ENCODE results near the gene ARHGAP15.
A peak's percentile ranks its signal among the peaks of the same experiment; 100 is the strongest.

ARHGAP15 gene

DNA sequence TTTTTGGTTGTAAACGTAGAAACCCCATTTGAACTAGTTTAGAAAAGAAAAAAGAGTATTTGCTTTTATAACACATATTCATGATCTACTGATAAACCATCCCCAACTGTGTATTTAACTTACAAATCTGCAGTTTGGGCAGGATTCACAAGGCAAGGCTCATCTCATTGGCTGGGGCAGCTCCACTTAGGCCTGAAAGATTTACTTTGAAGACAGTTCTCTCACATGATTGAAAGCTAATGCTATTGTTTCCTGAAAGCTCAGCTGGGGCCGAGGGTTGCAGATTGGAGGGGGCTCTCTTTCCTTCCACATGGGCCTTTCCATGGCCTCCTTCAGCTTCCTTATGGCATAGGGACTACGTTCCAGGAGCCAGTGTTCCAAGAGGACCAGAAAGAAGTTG lies 47.4 kb downstream of the ARHGAP15 start:
- no peak for DNase-seq

DNA sequence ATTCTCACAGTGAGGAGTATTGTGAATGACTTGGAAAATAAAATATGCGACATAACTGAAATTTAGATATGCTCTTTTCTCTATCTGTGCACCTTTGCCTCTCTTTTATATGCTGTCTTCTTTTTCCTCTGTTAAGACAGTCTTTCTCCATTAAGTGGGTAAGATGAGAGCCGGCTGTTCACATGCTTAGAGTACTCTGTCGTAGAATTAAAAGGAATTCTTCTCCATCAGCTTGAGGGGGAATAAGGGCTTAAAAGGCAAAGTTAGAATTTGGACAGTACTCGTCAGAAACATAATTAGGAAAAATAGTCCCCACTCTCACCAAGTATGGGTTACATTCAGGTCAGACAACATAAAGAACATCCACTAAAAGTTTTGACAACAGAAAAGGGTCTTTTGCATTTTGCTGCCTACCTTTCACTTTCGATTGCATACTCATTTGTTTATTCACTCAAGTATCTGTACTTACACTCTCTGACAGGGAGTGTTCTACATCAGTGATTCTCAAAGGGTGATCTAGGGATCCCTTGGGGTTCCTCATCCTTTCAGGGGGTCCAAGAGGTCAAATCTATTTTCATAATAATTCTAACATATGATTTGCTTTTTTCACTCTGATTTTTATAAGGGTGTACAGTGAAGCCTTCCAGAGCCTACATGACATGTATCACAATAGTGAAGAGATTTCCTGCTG lies 48.0 kb downstream of the ARHGAP15 start:
- DNase-seq = no peak

DNA sequence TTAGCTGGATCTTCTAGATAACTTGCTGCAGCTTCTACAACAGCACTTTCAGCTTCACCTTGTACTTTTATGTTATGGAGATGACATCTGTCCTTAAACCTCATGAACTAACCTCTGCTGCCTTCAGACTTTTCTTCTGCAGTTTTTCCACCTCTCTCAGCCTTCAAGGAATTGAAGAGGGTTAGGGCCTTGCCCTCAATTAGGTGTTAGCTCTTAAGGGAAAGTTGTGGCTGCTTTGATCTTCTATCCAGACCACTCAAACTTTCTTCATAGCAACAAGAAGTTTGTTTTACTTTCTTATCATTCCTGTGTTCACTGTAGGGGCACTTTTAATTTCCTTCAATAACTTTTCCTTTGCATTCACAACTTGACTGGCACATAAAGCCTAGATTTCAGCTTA lies 52.3 kb downstream of the ARHGAP15 start:
- DNase-seq = no peak

DNA sequence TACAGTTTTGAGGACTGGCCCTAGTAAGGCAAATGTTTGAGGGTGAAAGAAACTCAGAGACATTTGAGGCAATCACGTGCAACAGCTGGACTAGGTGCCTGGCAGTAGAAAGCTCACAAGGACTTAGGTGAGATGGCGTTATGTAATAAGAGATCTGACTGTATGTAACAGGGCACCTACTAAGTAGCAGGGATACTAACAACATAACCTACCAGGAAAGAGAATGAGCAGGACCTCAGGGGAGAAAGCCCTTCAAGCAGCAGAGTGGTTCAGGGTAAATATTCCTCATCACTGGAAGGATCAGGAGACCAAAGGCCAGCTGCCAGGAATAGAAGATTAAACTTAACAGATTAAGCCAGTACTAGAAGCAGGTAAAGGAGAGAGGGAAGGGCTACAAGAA lies 53.4 kb downstream of the ARHGAP15 start:
- DNase-seq = no peak

DNA sequence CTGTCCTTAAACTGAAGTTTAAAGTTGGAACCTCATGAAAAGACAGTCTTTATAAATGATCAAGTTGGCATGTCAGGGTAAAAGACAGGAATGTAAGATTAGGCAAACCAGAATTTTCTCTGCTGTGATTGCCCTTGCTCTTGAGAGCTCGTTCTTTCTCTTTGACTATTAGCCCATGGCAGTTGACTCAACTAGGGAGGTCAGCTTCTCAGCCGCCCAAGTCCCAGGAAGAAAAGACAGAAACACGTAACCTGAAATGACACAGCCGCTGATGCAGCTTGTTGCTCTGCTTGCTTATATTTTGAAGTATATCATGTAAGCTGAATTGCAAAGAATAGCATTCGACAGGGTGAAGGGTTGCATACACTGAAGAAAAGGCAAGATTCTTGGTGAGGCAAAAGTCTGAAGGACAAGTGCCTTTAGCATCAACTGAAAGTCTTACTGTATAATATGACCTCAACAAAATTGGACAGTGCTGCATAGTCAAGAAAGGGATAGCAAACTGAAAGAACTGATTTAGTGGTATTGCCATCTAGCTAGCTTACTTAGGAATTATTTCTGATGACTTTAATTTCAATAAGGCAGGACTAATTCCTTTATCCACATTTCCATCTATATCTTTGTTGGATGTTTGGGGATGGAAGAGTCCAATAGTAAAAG lies 54.7 kb downstream of the ARHGAP15 start:
- DNase-seq = no peak

DNA sequence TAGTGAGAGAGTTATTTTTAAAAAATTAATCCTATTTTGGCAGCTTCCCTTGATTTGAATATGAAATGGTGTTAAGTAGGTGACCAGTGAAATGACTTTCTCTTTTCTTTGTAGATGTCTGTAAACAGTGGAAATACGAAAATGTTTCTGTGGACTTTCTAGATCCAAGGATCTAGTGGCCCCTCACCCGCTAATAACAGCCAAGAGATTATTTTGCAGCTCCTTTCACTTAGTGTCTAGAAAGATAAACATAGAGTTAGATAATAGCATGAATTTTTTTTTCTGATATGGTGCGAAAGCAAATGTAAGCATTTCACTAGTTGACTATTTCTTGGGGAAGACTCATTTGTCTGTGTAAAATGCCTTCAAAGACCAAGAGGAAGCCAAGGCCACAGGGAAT lies 57.7 kb downstream of the ARHGAP15 start:
- no peak for DNase-seq

DNA sequence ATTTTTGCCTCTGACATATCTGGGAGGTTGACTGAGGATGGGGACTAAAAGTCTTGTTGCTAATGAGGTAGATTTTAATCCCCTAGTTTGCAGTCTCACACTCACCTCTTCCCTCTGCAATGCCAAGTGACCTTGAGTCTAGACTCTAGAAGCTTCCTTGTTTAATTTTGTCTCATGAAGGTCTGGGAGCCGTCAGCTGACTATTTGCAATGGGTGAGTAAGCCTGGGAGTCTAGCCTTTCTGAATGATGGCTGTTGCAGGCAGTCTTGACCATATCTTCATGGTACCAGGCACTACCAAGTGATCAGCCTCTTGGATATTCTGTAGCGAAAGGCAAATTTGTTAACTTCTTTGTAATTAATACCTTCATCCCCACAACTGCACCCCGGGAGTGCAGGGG lies 61.2 kb downstream of the ARHGAP15 start:
- no peak for DNase-seq

DNA sequence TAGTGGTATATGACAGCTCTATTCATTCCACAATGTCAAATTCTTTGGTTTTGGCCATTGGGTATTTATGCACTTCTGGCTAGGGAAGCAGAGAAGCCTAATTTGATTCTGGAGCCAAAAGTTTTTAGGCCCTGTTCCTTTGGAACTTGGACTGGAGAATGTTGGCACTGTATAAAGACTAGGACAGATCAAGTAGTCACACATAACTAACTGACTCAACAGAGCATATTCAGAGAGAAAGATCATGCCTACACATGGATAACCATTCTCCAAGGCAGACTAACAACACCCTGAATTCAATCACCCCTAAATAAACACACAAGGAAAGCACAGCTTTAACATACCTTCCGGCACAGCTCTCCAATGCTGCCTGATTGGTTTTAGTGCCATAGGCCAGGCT lies 62.9 kb downstream of the ARHGAP15 start:
- DNase-seq = no peak

DNA sequence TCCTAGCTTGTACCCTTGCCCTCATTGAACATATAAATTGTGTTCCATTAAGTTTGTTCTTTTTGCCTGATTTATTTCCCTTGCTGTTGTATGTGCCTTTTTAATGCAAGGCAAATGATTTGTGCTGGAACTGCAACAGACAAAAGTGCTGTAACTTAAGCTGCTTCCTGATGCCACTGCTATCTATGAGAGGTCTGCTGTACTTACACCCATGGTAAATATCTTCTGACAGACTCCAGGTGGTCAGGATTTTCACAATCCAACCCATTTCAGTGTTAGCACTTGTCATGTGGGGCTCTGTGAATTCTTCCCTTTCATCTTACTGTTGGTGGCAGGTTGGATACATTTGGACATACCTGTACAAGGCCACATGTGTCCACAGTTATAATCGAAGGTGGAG lies 63.5 kb downstream of the ARHGAP15 start:
- no peak for DNase-seq

DNA sequence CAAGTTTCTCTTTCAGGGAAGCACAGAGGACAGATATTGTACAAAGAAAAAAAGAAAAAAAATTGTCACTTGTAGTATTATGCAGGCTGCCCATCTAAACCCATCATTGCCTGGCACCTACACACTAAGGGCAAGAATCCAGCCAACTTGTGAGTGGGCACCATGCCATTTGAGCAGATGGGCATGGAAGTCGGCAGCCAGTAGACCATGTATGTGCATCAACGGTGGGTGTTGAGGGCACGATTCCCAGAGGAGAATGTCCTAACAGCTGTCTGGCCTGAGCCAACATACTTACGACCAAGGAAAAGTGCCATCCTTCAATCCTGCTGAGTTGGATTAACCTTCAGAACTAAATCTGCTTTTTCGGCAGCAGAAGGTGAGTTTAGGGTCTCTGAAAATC lies 63.9 kb downstream of the ARHGAP15 start:
- DNase-seq = no peak

DNA sequence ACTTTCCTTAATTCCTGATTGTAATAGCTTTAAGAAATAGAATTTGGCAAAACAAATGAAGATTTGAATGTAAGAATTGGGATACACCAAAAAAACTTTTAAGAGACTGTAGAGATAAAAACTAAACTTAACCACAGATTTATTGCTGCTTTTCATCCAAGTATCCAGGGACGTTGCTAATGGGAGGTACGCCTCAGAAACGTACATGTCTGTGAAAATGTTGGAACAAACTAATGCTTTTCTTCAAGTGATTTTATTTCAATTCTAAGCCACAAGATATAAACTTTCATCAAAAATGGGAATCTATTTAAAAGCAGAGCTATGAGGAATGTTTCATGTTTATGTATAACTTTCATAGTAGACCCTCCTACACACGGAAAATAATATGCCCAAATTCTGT lies 66.3 kb downstream of the ARHGAP15 start:
- no peak for DNase-seq

DNA sequence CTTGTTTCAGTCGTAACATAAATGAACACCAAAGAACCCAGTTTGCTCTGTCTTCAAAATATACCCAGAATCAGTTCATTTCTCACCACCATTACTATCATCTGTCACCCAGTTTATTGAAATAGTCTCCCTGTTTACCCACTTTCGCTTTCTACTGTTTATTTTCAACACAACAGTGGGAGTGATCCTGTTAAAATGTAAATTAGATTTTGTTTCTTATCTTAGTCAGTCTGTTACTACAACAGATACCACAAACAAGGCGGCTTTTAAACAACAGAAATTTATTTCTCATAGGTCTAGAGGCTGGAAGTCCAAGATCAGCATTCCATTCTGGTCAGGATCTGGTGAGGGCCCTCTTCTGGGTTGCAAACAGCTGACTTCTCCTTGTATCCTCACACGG lies 74.8 kb downstream of the ARHGAP15 start:
- no peak for DNase-seq

DNA sequence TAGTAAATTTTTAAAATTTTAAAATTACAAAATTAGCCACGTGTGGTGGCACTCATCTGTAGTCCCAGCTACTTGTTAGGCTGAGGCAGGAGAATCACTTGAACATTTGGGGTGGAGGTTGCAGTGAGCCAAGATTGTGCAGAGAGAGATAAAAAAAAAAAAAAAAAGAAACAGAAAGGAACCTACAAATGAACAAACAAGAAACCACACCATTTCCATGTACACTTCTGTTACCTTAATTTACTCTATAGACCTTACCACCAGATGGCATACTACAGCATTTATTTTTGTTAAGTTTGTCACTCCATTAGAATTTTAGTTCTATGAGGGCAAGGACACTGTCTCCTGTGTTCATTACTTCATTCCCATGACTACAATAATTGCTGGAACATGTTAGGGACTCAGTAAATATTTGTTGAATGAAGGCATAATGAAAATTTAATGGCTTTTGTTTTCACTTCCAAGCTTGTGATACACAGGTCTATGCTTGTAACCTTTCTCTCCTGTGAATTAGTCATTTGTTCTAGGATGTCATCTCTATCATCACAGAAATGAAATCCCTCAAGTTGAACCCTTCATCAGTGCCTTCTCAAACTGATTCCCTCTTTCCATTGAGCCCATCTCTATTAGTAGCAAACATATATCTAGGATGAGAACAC lies 76.0 kb downstream of the ARHGAP15 start:
- DNase-seq = peak; percentile 59 to 81

DNA sequence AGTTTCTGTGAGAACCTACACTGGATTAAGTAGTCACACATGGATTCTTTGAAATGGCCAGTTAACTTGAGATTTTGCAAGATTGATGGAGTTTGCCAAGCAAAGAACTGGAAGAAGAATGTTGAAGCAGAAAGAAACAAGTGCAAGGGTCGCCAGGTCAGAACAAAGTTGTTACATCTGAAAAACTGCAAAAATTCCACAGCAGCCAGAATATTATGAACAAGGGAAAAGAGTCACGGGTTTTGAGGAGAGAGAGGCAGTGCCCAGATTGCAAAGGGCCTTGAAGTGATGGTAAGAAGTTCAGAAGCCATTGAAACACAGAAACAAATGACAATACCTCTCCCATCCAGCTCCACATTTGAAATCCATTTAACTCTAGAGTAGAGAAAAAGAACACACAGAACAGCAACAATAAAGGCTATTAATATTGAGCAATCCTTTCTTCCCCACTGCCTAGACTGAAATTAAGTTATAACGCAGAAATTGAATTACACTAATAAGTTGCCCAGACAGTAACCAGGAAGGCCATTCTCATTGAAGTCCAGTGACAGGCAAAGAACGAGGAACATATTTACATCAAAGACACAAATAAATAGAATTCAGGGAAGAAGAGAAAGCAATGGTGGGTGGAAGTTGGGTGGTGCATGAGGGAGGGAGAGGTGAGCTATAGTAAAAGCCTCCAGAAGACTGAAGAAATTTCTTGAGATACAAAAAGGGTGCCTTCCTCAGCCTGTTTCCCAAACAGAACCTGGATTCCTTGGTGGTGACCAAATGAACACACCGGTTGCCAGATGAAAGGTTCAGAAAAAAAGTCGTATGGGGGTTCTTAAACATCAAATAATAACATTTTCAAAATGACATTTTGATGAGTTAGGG lies 80.6 kb downstream of the ARHGAP15 start:
- DNase-seq = no peak

DNA sequence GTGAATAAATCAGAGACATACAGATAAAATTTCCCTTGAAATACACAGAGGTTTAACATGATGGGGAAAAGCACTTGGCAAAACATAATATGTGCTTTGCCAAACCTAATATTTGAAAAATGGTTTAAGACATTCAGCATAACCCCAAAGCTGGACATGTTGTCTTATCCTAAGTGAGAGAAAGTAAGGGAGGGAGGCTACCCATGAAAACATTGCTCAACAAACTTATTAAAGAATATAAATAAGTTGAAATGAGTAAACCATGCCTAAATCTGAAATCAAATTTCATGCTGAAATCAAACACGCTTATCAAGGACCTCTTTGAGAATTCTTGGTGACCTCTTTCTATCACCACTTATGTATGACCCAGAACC lies 81.2 kb downstream of the ARHGAP15 start:
- DNase-seq = no peak

DNA sequence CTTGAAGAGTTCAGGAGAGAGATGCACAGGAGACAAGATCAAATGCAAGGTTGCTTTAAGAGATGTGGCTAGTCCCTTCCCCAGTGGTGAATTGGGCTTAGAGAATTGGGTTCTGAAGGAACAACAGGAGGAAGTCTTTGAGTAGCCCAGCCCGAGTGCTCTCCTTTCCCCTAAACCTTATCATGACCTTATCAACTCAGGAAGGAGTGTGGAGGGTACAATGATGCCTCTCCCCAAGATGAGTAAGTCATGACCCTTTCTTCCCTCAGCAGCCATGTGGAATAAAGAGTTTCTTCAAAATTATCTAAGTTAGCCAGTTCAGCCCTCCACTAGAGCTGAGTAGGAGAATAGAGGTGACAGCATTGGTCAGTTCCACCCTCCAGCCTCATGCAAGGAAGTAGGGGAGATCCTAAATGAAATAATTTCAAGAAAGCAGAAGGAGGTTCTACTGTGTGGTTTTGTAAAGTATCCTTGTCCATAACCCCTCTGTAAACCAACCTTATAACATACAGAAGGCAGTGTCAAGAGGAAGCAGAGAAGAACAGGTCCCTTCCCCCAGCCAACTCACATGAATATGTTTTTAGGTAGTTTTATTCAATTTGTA lies 88.4 kb downstream of the ARHGAP15 start:
- peak; percentile 89 to 94 for DNase-seq

DNA sequence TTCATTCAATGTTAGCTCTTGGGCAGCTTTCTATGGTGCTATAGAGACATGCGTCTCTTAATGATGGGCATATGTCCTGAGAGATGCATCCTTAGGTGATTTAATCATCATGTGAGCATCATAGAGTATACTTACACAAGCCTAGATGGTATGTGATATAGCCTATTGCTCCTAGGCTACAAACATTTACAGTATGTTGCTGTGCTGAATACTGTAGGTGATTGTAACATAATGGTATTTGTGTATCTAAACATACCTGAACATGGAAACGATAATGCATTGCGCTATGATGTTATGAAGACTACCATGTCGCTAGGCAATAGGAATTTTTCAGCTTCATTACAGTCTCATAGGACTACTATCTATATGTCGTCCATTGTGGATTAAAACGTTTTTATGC lies 89.4 kb downstream of the ARHGAP15 start:
- no peak for DNase-seq

DNA sequence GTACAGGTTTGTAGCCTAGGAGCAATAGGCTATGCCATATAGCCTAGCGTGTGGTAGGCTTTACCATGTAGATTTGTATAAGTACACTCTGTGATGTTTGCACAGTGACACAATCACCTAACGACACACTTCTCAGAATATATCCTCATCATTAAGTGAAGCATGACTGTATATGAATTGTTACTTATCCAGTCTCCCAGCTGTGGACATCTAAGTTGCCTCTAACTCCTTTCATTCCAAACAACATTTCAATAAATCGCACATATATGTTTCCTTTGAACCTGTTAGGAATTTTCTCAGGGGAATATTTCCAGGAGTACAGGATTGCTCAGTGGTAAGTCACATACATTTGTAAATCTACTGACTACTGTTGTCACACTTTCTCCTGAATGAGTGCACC lies 90.0 kb downstream of the ARHGAP15 start:
- no peak for DNase-seq

DNA sequence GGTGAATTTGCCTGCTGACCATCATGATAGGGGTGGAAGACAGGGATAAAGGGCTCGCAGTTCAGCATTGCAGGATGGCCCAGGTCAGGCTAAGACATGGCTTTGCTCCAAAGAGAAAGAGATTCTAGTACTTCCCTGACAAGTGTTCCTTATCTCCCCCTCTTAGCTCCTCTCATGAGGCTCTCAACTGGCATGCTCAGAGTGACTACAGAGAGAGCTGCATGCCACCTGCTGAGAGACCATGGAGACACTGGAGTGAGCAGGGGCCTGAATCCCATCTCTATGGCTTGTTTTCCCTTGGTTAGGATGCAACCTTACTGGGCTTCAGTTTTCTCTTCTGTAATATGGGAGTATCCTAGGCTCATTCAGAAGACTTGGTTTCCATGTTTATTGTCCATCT lies 94.3 kb downstream of the ARHGAP15 start:
- DNase-seq = no peak

DNA sequence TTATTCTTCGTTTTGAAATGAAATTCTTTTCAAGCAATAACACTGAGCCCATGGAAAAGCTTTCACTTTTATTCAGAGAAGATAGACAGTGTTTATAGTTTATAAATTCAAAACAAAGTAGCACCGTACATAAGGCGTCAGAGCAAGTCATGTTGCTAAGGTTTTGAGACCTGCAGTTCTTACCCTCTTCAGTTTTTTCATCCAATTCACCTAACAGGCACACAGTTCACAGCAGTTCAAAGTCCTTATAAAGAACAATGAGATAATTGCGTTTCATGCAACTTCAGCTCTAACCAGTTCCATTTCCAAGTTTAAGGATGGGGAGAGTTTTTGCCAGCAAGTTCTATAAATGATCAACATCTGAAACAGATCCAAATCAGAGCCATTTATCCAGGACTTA lies 96.7 kb downstream of the ARHGAP15 start:
- no peak for DNase-seq

DNA sequence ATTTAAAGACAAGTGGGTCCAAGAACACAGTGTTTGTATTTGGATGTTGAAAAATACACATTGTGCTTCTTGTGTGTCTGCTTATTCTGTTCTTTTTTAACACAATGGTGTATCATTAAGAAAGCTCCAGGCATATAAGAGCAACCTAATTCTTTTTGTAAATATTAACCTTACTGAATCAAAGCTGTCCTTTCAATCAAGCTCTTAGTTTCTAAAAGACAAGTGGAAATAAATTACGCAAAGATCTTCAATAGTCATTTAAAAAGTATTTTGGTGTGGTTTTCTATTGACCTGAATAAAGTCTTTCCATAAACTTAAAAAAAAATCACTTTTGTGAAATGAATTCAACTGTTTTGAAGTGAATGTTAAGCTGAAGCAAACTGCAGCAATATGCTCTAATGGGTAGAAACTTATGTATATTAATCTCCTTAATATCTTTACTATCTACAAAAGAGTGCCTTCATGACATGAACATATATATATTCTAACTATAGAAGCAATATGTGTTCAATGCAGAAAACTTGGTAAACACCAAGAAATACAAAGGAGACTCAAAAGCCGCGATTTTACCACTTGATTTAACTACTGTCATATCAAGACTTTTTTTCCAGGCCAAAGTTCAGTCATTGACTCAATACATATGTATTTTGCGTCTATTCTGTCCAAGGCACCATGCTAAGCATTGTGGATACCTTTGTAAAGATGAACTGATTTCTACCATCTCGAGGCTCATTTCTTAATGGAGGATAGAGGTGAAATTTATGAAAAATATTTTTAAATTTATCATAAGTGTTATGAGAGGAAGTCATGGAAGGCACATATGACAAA lies 97.7 kb downstream of the ARHGAP15 start:
- no peak for DNase-seq

DNA sequence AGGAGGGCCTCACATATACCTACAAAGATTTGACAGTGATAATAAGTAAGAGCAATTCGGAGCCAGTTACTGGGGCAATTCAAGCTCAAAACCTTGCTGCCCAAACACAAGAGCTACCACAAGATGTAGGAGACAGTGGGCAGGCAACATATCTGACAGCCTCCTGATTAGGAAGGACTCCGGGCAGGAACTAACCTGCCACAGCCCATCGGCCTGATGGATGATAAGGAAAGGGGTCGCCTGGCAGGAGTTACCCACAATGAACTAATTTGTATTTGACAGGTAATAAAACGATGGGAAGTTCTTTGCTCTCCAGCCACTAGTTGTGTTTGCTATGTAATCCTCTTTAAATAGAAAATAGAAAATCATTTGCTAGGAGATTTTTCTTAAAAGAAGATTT lies 100.2 kb downstream of the ARHGAP15 start:
- DNase-seq = no peak
